ENCODE results near the gene ATP8A2. TPM values are rescaled to one million over a fixed set of nuclear protein-coding genes. Genes with fewer than 3 reads are reported as not detected.

The ATP8A2 gene
- total RNA-seq, 2 donors from 2014 or later = 1.6 to 2.9 TPM

DNA sequence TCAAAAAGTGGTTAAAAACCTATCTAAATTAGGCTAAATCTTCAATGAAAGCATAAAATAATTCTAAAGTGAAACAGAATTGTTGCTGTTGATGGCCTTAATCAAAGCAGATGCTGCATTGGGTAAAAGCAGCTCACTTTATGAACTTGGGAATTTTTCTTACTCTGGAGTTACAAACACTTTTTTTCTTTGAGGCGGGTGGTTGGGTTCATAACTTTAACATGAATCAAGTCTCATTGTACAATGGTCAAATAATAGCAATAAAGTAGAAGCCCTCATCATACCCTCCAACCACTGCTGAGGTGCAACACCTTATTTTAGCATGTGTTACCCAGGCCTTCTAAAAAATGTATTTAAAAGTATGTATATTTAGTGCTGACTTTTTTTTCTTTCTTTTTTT is 41.2 kb upstream of the ATP8A2 start:
- H3K36me3 ChIP-seq (ENCODE audit: control insufficient read depth, insufficient read depth, low read length) = peaks cover 80% of the 10 kb centered on the region
- TF ChIP-seq, protein P1, sequence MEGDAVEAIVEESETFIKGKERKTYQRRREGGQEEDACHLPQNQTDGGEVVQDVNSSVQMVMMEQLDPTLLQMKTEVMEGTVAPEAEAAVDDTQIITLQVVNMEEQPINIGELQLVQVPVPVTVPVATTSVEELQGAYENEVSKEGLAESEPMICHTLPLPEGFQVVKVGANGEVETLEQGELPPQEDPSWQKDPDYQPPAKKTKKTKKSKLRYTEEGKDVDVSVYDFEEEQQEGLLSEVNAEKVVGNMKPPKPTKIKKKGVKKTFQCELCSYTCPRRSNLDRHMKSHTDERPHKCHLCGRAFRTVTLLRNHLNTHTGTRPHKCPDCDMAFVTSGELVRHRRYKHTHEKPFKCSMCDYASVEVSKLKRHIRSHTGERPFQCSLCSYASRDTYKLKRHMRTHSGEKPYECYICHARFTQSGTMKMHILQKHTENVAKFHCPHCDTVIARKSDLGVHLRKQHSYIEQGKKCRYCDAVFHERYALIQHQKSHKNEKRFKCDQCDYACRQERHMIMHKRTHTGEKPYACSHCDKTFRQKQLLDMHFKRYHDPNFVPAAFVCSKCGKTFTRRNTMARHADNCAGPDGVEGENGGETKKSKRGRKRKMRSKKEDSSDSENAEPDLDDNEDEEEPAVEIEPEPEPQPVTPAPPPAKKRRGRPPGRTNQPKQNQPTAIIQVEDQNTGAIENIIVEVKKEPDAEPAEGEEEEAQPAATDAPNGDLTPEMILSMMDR (conservative IDR thresholded peaks at IDR 0.05) = no peak
- no peak for DNase-seq
- no peak overlapping the region for H3K9ac ChIP-seq (ENCODE audit: extremely low read depth, low read length, poor library complexity, severe bottlenecking)
- no peaks in the 10 kb centered on the region for H3K4me1 ChIP-seq (ENCODE audit: control insufficient read depth, insufficient read depth, low read length)
- H3K27me3 Mint-ChIP-seq (ENCODE audit: insufficient read depth) = no peaks in the 10 kb centered on the region
- no peaks in the 10 kb centered on the region for H3K4me1 Mint-ChIP-seq
- no peaks in the 10 kb centered on the region for H3K27me3 ChIP-seq (ENCODE audit: control insufficient read depth, insufficient read depth, low read length, poor library complexity, severe bottlenecking)
- H3K4me3 Mint-ChIP-seq = no peak overlapping the region
- 89% methylated on average over 1 of the region's 1 CpG; no CpG with 5 or more reads in 1 of the 2 experiments for WGBS, 2 experiments (ENCODE audit: insufficient coverage in 1 of 2, insufficient read length in 1 of 2)
- H3K4me3 ChIP-seq (ENCODE audit: low read length) = no peak overlapping the region
- no peaks in the 10 kb centered on the region for H3K9me3 Mint-ChIP-seq
- no peaks in the 10 kb centered on the region for H3K9me3 ChIP-seq (ENCODE audit: control insufficient read depth, low read length)
- peaks cover 51% of the 10 kb centered on the region for H3K36me3 Mint-ChIP-seq (ENCODE audit: low read depth)
- H3K27ac ChIP-seq (ENCODE audit: low read depth, low read length) = no peak overlapping the region
- no peak overlapping the region for H3K27ac Mint-ChIP-seq

DNA sequence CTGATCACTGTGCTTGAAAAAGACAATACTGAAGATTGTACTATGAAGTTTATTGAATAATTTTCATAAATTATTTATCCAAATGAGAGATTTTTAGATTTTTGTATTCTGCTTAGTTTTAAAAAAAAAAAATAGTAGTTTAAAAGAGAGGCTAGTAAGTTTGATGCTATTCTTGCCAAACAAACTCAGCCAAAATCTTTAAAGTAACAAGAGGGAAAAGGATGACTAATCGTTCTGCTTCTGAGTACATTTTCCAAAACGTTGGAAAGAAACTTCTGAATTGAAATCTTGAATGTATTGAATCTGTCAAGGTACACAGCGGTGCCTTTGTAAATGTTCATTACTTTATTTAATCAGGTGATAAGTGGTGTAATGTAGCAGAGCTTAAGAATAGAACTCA is 35.9 kb upstream of the ATP8A2 start:
- Histone ChIP-seq H3K4me1 (ENCODE audit: control insufficient read depth, insufficient read depth, low read length) (no peaks in the 10 kb centered on the region), H3K9ac (ENCODE audit: extremely low read depth, low read length, poor library complexity, severe bottlenecking) (no peak overlapping the region), H3K4me3 (ENCODE audit: low read length) (no peak overlapping the region), H3K27ac (ENCODE audit: low read depth, low read length) (no peak overlapping the region), H3K36me3 (ENCODE audit: control insufficient read depth, insufficient read depth, low read length) (peaks cover 68% of the 10 kb centered on the region), H3K27me3 (ENCODE audit: control insufficient read depth, insufficient read depth, low read length, poor library complexity, severe bottlenecking) (no peaks in the 10 kb centered on the region), H3K9me3 (ENCODE audit: control insufficient read depth, low read length) (no peaks in the 10 kb centered on the region)
- Mint-ChIP-seq H3K4me1 (peaks cover 3% of the 10 kb centered on the region), H3K27ac (no peak overlapping the region), H3K36me3 (ENCODE audit: low read depth) (peaks cover 29% of the 10 kb centered on the region), H3K27me3 (ENCODE audit: insufficient read depth) (no peaks in the 10 kb centered on the region), H3K9me3 (no peaks in the 10 kb centered on the region), H3K4me3 (no peak overlapping the region)
- DNase-seq = no peak
- TF ChIP-seq, protein P1 (conservative IDR thresholded peaks at IDR 0.05) = no peak
- 87 to 94% methylated on average over 3 of the region's 3 CpGs for WGBS, 2 experiments (ENCODE audit: insufficient coverage in 1 of 2, insufficient read length in 1 of 2)

DNA sequence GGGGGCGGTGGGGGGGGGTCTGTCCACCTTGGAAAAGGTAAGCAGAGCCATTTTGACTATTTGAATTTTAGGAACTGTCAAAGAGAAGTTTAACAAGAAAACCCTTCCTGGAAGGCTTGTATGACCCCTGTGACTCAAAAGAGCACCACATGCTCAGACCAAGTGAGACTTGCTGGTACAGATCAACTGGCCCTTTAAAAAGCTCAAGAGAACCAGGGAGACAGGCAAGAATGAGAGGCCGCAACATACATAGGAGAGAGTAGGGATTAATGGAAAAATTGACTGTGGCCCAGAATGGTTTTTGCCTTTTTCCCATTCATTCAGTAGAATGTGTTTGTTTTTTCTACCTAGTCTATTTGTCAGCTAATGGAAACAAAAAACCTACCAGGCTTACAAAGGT is 26.2 kb upstream of the ATP8A2 start:
- Mint-ChIP-seq H3K4me3 (no peak overlapping the region), H3K36me3 (ENCODE audit: low read depth) (peaks cover 5% of the 10 kb centered on the region), H3K27me3 (ENCODE audit: insufficient read depth) (no peaks in the 10 kb centered on the region), H3K9me3 (peaks cover 1% of the 10 kb centered on the region), H3K27ac (no peak overlapping the region), H3K4me1 (peaks cover 14% of the 10 kb centered on the region)
- Histone ChIP-seq H3K27ac (ENCODE audit: low read depth, low read length) (no peak overlapping the region), H3K9me3 (ENCODE audit: control insufficient read depth, low read length) (no peaks in the 10 kb centered on the region), H3K4me3 (ENCODE audit: low read length) (no peak overlapping the region), H3K36me3 (ENCODE audit: control insufficient read depth, insufficient read depth, low read length) (peaks cover 7% of the 10 kb centered on the region), H3K4me1 (ENCODE audit: control insufficient read depth, insufficient read depth, low read length) (no peaks in the 10 kb centered on the region), H3K27me3 (ENCODE audit: control insufficient read depth, insufficient read depth, low read length, poor library complexity, severe bottlenecking) (no peaks in the 10 kb centered on the region), H3K9ac (ENCODE audit: extremely low read depth, low read length, poor library complexity, severe bottlenecking) (no peak overlapping the region)
- WGBS, 2 experiments (ENCODE audit: insufficient coverage in 1 of 2, insufficient read length in 1 of 2) = 75 to 90% methylated on average over 1 to 2 of the region's 2 CpGs
- no peak for DNase-seq
- TF ChIP-seq, protein P1 (conservative IDR thresholded peaks at IDR 0.05) = no peak

All from endodermal cell (in vitro differentiated cells).